Small intestine (tissue), 7 donors: Measurements from ENCODE around the gene SFI1. TPM values are rescaled to one million over a fixed set of nuclear protein-coding genes. Genes with fewer than 3 reads are reported as not detected.
A peak's percentile ranks its signal among the peaks of the same experiment; 100 is the strongest.

ENCODE experiments used
- DNase-seq, 2 donors: peaks; one replicate each; pipeline versions ENCODE4 v3.0.0 to v3.0.0-alpha.2; 2013
- FAIRE-seq: peaks from 2 replicates; lab custom pipeline; 2012; peaks lifted over from hg19 to GRCh38; lab: Jason Lieb, UNC
- H3K27ac ChIP-seq, 3 donors: one replicate each; pipeline ENCODE4 v1.5.1; 2013; ENCODE audit warnings: low read length in 2 of 3, mild to moderate bottlenecking in 2 of 3, control low read depth in 1 of 3, inconsistent platforms in 1 of 3, low read depth in 1 of 3, moderate library complexity in 1 of 3
- H3K27me3 ChIP-seq, 3 donors: one replicate each; pipeline ENCODE4 v1.6.1; 2013; ENCODE audit warnings: low read length in 3 of 3, inconsistent platforms in 1 of 3; ENCODE audit not compliant: control insufficient read depth in 3 of 3, insufficient read depth in 3 of 3
- H3K36me3 ChIP-seq, 3 donors: one replicate each; pipeline ENCODE4 v1.6.1; 2013; ENCODE audit warnings: low read length in 3 of 3, inconsistent platforms in 1 of 3, low read depth in 1 of 3, mild to moderate bottlenecking in 1 of 3, moderate library complexity in 1 of 3; ENCODE audit not compliant: control insufficient read depth in 3 of 3, insufficient read depth in 2 of 3
- H3K4me1 ChIP-seq, 3 donors: one replicate each; pipeline ENCODE4 v1.6.1; 2013; ENCODE audit warnings: low read length in 2 of 3, inconsistent platforms in 1 of 3, low read depth in 1 of 3, mild to moderate bottlenecking in 1 of 3, moderate library complexity in 1 of 3; ENCODE audit not compliant: control insufficient read depth in 3 of 3, insufficient read depth in 2 of 3
- H3K4me3 ChIP-seq, 3 donors: one replicate each; pipeline ENCODE4 v1.5.1; 2013; ENCODE audit warnings: low read length in 3 of 3, control low read depth in 1 of 3, inconsistent platforms in 1 of 3, low read depth in 1 of 3, mild to moderate bottlenecking in 1 of 3, moderate library complexity in 1 of 3
- H3K9me3 ChIP-seq, 2 donors: one replicate each; pipeline ENCODE4 v1.6.1; 2013; ENCODE audit warnings: low read depth in 1 of 2, low read length in 1 of 2; ENCODE audit not compliant: control insufficient read depth in 2 of 2, insufficient read depth in 1 of 2
- WGBS, 3 donors: extraction: QIAGEN DNeasy Blood & Tissue Kit; methylation state at CpG; one replicate each; pipeline ENCODE4 v1.1.7; 2013; 5-methylcytosine and 5-hydroxymethylcytosine counted together
- polyA plus RNA-seq, 4 donors: library from polyadenylated mRNA; stranded (reverse) in 3 of 4; unstranded in 1 of 4; fragments of 200-250 nt in 3 of 4; fragments of 120-200 nt in 1 of 4; gene quantifications; one replicate each; pipeline versions ENCODE4 v1.2.1 to v1.2.3, GENCODE V29; 2013
- donor health status: healthy with polysubstance abuse.
- donor health status: control.
- donor health status: control.
- donor health status: Bipolar disorder and iron deficiency.
- donor health status: healthy.

The SFI1 gene
- polyA plus RNA-seq, 4 donors: 21.5 to 174 (median 97.6) TPM

DNA sequence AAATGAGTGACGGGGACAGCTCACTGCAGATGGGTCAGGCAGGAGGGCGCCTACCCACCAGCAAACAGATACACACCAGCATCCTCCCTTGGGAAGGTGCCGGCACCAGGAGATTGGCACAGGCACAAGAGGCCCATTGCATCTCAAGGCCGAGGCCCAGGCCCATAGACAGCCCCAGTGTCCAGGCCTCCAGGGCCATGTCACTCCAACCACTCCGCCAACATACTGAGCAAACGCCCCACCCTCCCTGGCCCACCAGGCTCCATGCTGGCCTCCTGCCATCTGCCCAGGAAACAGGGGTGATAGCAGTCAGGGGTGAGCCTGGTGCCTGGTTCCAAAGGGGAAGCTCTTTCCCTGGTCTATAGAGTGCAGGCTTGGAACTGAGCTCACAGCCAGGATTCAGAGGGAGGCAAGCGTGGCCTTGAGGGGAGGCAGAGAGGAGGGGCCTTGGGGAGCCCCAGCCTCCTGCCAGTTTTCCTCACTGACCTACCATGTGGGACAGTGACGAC lies 130.9 kb downstream of the SFI1 start:
- no peak for FAIRE-seq
- peaks cover 0 to 71% (median 16%) of the 10 kb centered on the region in 3 donors for H3K4me1 ChIP-seq

DNA sequence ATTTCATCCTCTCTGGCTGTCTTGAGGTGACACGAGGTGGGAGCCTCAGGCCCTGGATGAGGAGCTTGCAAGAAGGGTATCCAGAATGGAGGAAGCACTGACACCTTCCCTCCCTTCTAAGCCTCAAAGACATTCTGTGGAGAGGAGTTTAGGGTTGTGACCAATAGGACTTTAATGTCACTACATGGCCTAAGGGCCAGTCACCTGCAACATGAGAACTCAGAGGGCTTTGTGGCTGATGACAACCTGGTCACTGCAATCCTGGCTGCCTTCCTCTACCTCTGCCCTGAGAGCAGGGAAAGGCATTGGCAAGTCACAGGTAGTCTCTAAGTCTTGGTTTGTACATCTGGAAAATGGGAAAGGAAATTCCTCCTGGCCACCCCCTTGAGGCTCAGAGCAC lies 132.0 kb downstream of the SFI1 start:
- no peaks in the 10 kb centered on the region for H3K9me3 ChIP-seq
- no peak for FAIRE-seq
- peak overlapping the region in 1 of 3 donors; percentile 84 for H3K27ac ChIP-seq
- peaks cover 0 to 65% (median 16%) of the 10 kb centered on the region in 3 donors for H3K4me1 ChIP-seq
- peak in 1 of 2 donors; percentile 2 for DNase-seq
- 70 to 85% (median 79%) methylated on average over 1 of the region's 1 CpG for WGBS, 3 donors
- H3K4me3 ChIP-seq: no peak overlapping the region
- peaks cover 0 to 76% (median 0%) of the 10 kb centered on the region in 3 donors for H3K36me3 ChIP-seq
- no peaks in the 10 kb centered on the region for H3K27me3 ChIP-seq

More for the DNA sequence above, 130.9 kb downstream of the SFI1 start:
- Histone ChIP-seq H3K36me3 (peaks cover 0 to 80% (median 0%) of the 10 kb centered on the region in 3 donors), H3K27me3 (no peaks in the 10 kb centered on the region), H3K27ac (peak overlapping the region in 1 of 3 donors; percentile 84), H3K4me3 (no peak overlapping the region), H3K9me3 (no peaks in the 10 kb centered on the region)
- WGBS, 3 donors: 81 to 83% (median 83%) methylated on average over 8 of the region's 8 CpGs
- DNase-seq: peak in 1 of 2 donors; percentile 48

DNA sequence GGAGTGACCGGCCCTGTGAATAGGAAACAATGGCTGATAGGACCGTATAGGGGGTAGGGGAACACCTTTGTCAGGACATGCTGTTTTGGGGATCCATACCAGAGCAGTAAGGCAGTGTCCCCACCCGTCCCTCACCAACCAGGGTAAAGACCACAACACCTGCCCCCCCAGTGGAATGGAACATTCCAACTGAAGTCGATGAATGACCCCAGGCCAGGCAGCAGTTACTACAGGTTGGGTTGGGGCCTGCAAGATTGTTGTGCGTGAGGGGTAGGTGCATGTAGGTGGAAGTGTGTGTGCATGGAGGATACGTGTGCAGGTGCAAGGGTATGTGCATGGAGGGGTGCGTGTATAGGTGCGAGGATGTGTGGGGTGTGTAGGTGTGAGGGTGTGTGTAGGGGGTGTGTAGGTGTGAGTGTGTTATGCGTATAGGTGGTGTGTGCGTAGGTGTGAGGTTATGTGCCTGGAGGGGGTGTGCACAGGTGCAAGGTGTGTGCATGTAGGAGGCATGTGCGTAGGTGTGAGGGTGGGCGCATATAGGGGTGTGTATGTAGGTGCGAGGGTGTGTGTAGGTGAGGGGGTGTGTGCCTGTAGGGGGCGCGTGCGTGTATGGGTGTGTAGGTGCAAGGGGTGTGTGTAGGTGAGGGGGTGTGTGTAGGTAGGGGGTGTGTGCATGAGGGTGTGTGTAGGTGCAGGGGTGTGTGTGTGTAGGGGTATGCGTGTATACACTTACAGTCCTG lies 132.8 kb downstream of the SFI1 start:
- WGBS, 3 donors: 83 to 89% (median 84%) methylated on average over 14 to 17 of the region's 17 CpGs

DNA sequence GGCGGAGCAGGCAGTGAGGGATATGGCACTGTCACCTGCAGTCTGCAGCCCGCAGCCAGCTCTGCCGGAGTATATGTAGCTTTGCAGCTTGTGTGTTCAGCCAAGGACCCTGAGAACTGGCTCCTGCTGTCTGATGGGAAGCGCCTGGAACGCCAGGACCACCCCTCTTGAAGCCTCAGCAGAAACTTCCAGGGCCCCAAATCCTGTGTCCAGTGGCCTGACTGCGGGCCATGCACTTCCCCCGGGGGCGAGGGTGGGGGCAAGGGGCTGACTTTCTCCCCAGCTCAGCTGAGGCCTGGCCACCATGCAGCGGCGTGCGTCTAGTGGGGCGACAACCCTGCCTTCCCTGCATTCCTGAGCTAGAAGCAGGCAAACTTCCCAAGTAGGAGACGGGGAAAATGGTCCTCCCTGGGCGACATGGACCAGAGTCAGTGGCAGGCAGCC lies 133.4 kb downstream of the SFI1 start:
- DNase-seq (peak in 1 of 2 donors; percentile 9), FAIRE-seq (no peak)
- 38 to 54% (median 49%) methylated on average over 9 to 14 of the region's 14 CpGs for WGBS, 3 donors
- H3K36me3 ChIP-seq: peaks cover 0 to 67% (median 0%) of the 10 kb centered on the region in 3 donors
- H3K4me3 ChIP-seq: peak overlapping the region; percentile 33 to 92 (median 68)
- H3K9me3 ChIP-seq: no peaks in the 10 kb centered on the region
- peak overlapping the region; percentile 77 to 90 (median 86) for H3K27ac ChIP-seq
- H3K27me3 ChIP-seq: no peaks in the 10 kb centered on the region
- peaks cover 0 to 63% (median 16%) of the 10 kb centered on the region in 3 donors for H3K4me1 ChIP-seq

More for the DNA sequence above, 132.8 kb downstream of the SFI1 start:
- peak overlapping the region in 1 of 3 donors; percentile 92 for H3K4me3 ChIP-seq
- H3K27ac ChIP-seq: peak overlapping the region in 2 of 3 donors; percentile 86 to 90
- DNase-seq: peak in 1 of 2 donors; percentile 14
- no peaks in the 10 kb centered on the region for H3K27me3 ChIP-seq
- H3K9me3 ChIP-seq: no peaks in the 10 kb centered on the region
- FAIRE-seq: no peak
- peaks cover 0 to 71% (median 0%) of the 10 kb centered on the region in 3 donors for H3K36me3 ChIP-seq
- H3K4me1 ChIP-seq: peaks cover 0 to 65% (median 16%) of the 10 kb centered on the region in 3 donors

DNA sequence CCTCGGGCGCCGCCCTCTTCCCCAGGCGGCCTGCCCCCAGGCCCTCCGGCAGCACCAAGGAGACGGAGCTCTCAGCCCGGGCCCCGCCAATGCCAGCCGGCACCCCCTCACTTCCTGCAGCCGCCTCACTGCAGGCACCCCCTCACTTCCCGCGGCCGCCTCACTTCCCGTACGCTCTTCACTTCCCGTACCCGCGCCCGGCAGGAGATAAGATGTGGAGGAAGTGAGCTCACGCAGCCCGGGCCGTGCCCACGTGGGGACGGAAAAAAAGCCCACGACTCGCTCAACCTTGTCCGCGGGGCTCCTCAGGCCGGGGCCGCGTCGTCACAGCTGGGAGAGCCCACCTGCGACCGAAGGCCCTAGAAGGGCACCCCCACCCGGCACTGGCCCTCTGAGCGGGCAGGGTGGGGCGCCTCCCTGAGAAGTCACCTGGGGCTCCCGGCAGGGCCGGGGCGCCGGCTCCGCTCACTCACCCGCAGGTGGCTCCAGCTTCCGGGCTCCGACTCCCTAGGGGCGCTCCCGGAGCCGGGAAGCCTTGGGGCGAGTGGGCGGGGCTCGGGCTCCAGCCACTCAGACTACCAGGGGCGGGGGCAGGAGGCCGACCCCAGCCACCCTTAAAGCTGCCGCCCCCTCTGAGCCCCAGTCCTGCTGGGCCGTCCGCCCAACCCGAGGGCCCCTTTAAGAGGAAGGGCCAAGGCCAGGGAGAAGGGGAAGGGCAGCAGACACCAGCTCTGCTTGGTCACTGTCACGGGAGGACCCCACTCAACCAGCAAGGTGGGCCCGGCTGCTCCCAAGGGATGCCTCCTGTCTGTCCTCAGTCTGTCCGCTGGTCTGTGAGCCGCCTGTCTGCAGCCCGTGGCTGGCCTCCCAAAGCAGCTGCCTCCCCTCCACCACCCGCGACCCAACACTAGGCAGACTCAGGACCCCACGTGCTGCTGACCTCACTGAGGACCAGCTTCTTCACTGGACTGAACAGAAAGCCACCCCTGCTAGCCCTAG lies 134.3 kb downstream of the SFI1 start:
- DNase-seq (peak; percentile 83 to 92), FAIRE-seq (no peak)
- Histone ChIP-seq H3K4me3 (peak overlapping the region; percentile 33 to 92 (median 68)), H3K27ac (peak overlapping the region; percentile 77 to 90 (median 86)), H3K4me1 (peaks cover 0 to 54% (median 16%) of the 10 kb centered on the region in 3 donors), H3K9me3 (no peaks in the 10 kb centered on the region), H3K27me3 (no peaks in the 10 kb centered on the region), H3K36me3 (peaks cover 0 to 61% (median 0%) of the 10 kb centered on the region in 3 donors)
- WGBS, 3 donors: 2 to 5% (median 5%) methylated on average over 50 to 65 of the region's 65 CpGs

DNA sequence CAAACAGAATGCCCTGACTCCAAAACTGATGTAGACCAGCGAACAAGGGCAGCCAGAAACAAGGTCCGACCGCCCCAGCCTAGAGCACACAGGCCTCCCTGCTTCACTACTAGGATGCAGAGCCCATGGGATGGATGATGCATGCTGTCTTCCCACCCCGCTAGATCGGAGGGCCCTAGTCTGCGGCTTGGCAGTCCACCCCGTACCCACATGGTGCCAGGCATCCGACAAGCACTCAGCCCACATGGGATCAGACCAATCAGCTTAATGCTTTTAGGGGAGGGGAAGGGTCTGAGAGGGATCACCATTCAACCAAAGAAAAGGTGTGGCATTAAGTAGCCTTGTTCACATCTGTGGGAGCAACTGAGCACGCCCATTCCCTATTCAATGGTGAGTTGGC lies 135.1 kb downstream of the SFI1 start:
- H3K9me3 ChIP-seq: no peaks in the 10 kb centered on the region
- no peaks in the 10 kb centered on the region for H3K27me3 ChIP-seq
- peak in 1 of 2 donors; percentile 2 for DNase-seq
- FAIRE-seq: no peak
- peak overlapping the region in 1 of 3 donors; percentile 92 for H3K4me3 ChIP-seq
- 84 to 91% (median 88%) methylated on average over 9 of the region's 9 CpGs for whole genome bisulfite sequencing, 3 donors
- H3K4me1 ChIP-seq: peaks cover 0 to 46% (median 14%) of the 10 kb centered on the region in 3 donors
- H3K36me3 ChIP-seq: peaks cover 0 to 55% (median 0%) of the 10 kb centered on the region in 3 donors
- peak overlapping the region in 2 of 3 donors; percentile 86 to 90 for H3K27ac ChIP-seq

DNA sequence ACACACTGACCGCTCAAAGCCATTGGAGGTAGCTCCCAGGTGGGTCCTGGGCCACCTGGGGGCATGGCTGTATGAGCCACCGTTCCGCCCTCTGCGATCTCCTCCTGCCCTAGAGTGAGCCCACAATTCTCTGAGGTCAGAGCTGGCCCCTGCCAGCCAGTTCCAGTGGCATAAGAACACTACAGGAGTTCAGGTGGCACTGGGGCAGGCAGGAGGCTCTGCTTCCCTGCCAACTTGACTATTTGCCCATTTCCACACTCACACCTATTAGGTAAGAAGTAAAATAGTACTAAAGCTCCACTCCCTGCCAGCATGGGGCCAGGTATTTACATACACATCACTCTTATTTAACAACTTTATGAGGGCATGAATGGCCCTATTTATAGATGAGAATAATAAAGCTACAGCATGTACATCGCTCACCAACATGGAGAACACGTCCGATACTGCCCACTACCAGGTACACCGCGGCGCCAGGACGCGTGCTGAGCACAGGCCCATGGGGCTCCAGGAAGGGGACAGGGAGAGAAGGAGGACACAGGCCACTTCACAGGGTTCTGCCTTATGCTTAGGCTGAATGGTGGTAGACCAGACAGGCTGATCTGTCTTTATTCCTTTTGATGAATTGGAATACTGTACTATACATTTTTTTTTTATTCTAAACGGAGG lies 139.4 kb downstream of the SFI1 start:
- H3K36me3 ChIP-seq: peaks cover 0 to 45% (median 0%) of the 10 kb centered on the region in 3 donors
- H3K4me3 ChIP-seq: no peak overlapping the region
- no peaks in the 10 kb centered on the region for H3K27me3 ChIP-seq
- peak in 1 of 2 donors; percentile 9 for DNase-seq
- FAIRE-seq: no peak
- peaks cover 0 to 13% (median 0%) of the 10 kb centered on the region in 3 donors for H3K4me1 ChIP-seq
- WGBS, 3 donors: 82 to 90% (median 84%) methylated on average over 13 of the region's 13 CpGs
- H3K9me3 ChIP-seq: no peaks in the 10 kb centered on the region
- H3K27ac ChIP-seq: no peak overlapping the region
